Loucy (cell line): Measurements from ENCODE around the gene POU2F1.

Source experiments
- H2AFZ ChIP-seq: fragments of 200-600 bp; sonication (generic); 2 replicates; pipeline ENCODE4 v1.6.0; 2016; ENCODE audit warnings: antibody characterized with exemption, mild to moderate bottlenecking, low read length, moderate library complexity
- H3F3A ChIP-seq: fragments of 200-600 bp; 2 replicates; pipeline ENCODE4 v1.6.0; 2016; ENCODE audit warnings: antibody characterized with exemption, low read depth, mild to moderate bottlenecking
- H3K27me3 ChIP-seq: fragments of 200-600 bp; sonication (generic); 2 replicates; pipeline ENCODE4 v1.6.1; 2014; ENCODE audit warnings: low read length, mild to moderate bottlenecking; ENCODE audit not compliant: insufficient read depth, poor library complexity, severe bottlenecking
- H3K36me3 ChIP-seq: fragments of 200-600 bp; sonication (generic); 2 replicates; pipeline ENCODE4 v1.6.1; 2016; ENCODE audit warnings: low read length; ENCODE audit not compliant: insufficient read depth
- H3K4me1 ChIP-seq: fragments of 200-600 bp; sonication (generic); 2 replicates; pipeline ENCODE4 v1.5.1; 2014; ENCODE audit warnings: low read length, mild to moderate bottlenecking; ENCODE audit not compliant: insufficient read depth, poor library complexity, severe bottlenecking
- H3K4me2 ChIP-seq: fragments of 200-600 bp; sonication (generic); 2 replicates; pipeline ENCODE4 v1.6.0; 2014; ENCODE audit warnings: antibody characterized with exemption, low read length, low read depth, mild to moderate bottlenecking; ENCODE audit not compliant: poor library complexity, severe bottlenecking
- H3K4me3 ChIP-seq: fragments of 200-600 bp; sonication (generic); 2 replicates; pipeline ENCODE4 v1.5.1; 2014; ENCODE audit warnings: low read length, mild to moderate bottlenecking, mixed read lengths; ENCODE audit not compliant: poor library complexity, severe bottlenecking
- H3K79me2 ChIP-seq: fragments of 200-600 bp; sonication (generic); 2 replicates; pipeline ENCODE4 v1.6.1; 2014; ENCODE audit warnings: low read length; ENCODE audit not compliant: insufficient read depth
- H3K9ac ChIP-seq: fragments of 200-600 bp; sonication (generic); 2 replicates; pipeline ENCODE4 v1.6.0; 2014; ENCODE audit warnings: mild to moderate bottlenecking, low read depth, low read length, moderate library complexity; ENCODE audit not compliant: poor library complexity, severe bottlenecking
- H3K9me2 ChIP-seq: fragments of 200-600 bp; sonication (generic); replicated peaks from 2 replicates; pipeline ENCODE4 v1.6.1; 2016; ENCODE audit warnings: low read depth, low read length, mixed read lengths
- H3K9me3 ChIP-seq: fragments of 200-600 bp; sonication (generic); 2 replicates; pipeline ENCODE4 v1.6.1; 2014; ENCODE audit warnings: mild to moderate bottlenecking, antibody characterized with exemption, low read length, low read depth; ENCODE audit not compliant: insufficient read depth
- H4K20me1 ChIP-seq: fragments of 200-600 bp; sonication (generic); 2 replicates; pipeline ENCODE4 v1.6.0; 2014; ENCODE audit warnings: antibody characterized with exemption, low read length, mild to moderate bottlenecking; ENCODE audit not compliant: insufficient read depth, poor library complexity, severe bottlenecking
- EZH2phosphoT487 ChIP-seq: fragments of 200-600 bp; IDR thresholded peaks from 2 replicates; pipeline ENCODE4 v1.6.1; 2018; ENCODE audit warnings: antibody characterized with exemption, mild to moderate bottlenecking, moderate library complexity, borderline replicate concordance
- TF ChIP-seq, protein P1 (sequence below): fragments of 200-600 bp; sonication (generic); conservative IDR thresholded peaks from 2 replicates; pipeline ENCODE4 v1.5.1; 2014; ENCODE audit warnings: mild to moderate bottlenecking, antibody characterized with exemption, low read length

The POU2F1 gene

GRCh38 chr1:167301355-167301754 is 80.7 kb downstream of the POU2F1 start:
- peaks cover 97% of the 10 kb centered on the region for H3K79me2 ChIP-seq
- H3K4me2 ChIP-seq: no peak overlapping the region

GRCh38 chr1:167304165-167304564 is 83.5 kb downstream of the POU2F1 start:
- no peaks in the 10 kb centered on the region for H3K9me2 ChIP-seq
- peaks cover 97% of the 10 kb centered on the region for H3K79me2 ChIP-seq
- no peak overlapping the region for H2AFZ ChIP-seq
- no peaks in the 10 kb centered on the region for H3K27me3 ChIP-seq
- peaks cover 7% of the 10 kb centered on the region for H3K4me1 ChIP-seq
- no peak for TF ChIP-seq EZH2phosphoT487
- TF ChIP-seq, protein P1, sequence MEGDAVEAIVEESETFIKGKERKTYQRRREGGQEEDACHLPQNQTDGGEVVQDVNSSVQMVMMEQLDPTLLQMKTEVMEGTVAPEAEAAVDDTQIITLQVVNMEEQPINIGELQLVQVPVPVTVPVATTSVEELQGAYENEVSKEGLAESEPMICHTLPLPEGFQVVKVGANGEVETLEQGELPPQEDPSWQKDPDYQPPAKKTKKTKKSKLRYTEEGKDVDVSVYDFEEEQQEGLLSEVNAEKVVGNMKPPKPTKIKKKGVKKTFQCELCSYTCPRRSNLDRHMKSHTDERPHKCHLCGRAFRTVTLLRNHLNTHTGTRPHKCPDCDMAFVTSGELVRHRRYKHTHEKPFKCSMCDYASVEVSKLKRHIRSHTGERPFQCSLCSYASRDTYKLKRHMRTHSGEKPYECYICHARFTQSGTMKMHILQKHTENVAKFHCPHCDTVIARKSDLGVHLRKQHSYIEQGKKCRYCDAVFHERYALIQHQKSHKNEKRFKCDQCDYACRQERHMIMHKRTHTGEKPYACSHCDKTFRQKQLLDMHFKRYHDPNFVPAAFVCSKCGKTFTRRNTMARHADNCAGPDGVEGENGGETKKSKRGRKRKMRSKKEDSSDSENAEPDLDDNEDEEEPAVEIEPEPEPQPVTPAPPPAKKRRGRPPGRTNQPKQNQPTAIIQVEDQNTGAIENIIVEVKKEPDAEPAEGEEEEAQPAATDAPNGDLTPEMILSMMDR: no peak
- no peak overlapping the region for H3K9ac ChIP-seq
- no peak overlapping the region for H3K4me3 ChIP-seq
- no peaks in the 10 kb centered on the region for H3K9me3 ChIP-seq
- H4K20me1 ChIP-seq: peaks cover 59% of the 10 kb centered on the region
- H3F3A ChIP-seq: no peaks in the 10 kb centered on the region
- H3K4me2 ChIP-seq: no peak overlapping the region
- no peaks in the 10 kb centered on the region for H3K36me3 ChIP-seq

More at GRCh38 chr1:167301355-167301754, 80.7 kb downstream of the POU2F1 start:
- no peaks in the 10 kb centered on the region for H3K36me3 ChIP-seq
- TF ChIP-seq, protein P1: no peak
- TF ChIP-seq EZH2phosphoT487: no peak
- no peaks in the 10 kb centered on the region for H3K4me1 ChIP-seq
- H2AFZ ChIP-seq: no peak overlapping the region
- H3F3A ChIP-seq: no peaks in the 10 kb centered on the region
- peaks cover 43% of the 10 kb centered on the region for H4K20me1 ChIP-seq
- no peak overlapping the region for H3K9ac ChIP-seq
- no peaks in the 10 kb centered on the region for H3K27me3 ChIP-seq
- H3K4me3 ChIP-seq: no peak overlapping the region
- no peaks in the 10 kb centered on the region for H3K9me2 ChIP-seq
- H3K9me3 ChIP-seq: no peaks in the 10 kb centered on the region

GRCh38 chr1:167305059-167305705 is 84.5 kb downstream of the POU2F1 start:
- H3K9me2 ChIP-seq: no peaks in the 10 kb centered on the region
- H3K79me2 ChIP-seq: peaks cover 97% of the 10 kb centered on the region

More at GRCh38 chr1:167305059-167305705, 84.5 kb downstream of the POU2F1 start:
- no peak overlapping the region for H3K9ac ChIP-seq
- TF ChIP-seq, protein P1: no peak
- TF ChIP-seq EZH2phosphoT487: no peak
- no peaks in the 10 kb centered on the region for H3K27me3 ChIP-seq
- H3K9me3 ChIP-seq: no peaks in the 10 kb centered on the region
- H4K20me1 ChIP-seq: peaks cover 62% of the 10 kb centered on the region
- peaks cover 7% of the 10 kb centered on the region for H3K4me1 ChIP-seq
- H2AFZ ChIP-seq: no peak overlapping the region
- no peaks in the 10 kb centered on the region for H3K36me3 ChIP-seq
- no peak overlapping the region for H3K4me2 ChIP-seq
- H3K4me3 ChIP-seq: no peak overlapping the region
- H3F3A ChIP-seq: no peaks in the 10 kb centered on the region
